Sigmoid colon (tissue), 4 donors: ENCODE results near the gene COL17A1.

Experiments
- EP300 ChIP-seq, 4 donors: sonication (generic); formaldehyde crosslinking; IDR thresholded peaks; one replicate each; pipeline ENCODE4 v1.6.1; 2017; ENCODE audit warnings: antibody characterized with exemption in 4 of 4
- POLR2A ChIP-seq, 2 donors: fragments of 450-650 bp; IDR thresholded peaks; one replicate each; pipeline ENCODE4 v1.6.1; 2016; ENCODE audit warnings: antibody characterized with exemption in 2 of 2, mild to moderate bottlenecking in 2 of 2, moderate library complexity in 2 of 2
- POLR2AphosphoS5 ChIP-seq, 4 donors: sonication (generic); formaldehyde crosslinking; IDR thresholded peaks; one replicate each; pipeline ENCODE4 v1.6.1; 2017; ENCODE audit warnings: antibody characterized with exemption in 4 of 4
- TF ChIP-seq, protein P1 (sequence below), 4 experiments: fragments of 450-650 bp in 3 of 4; fragments of 200-600 bp in 1 of 4; IDR thresholded peaks; one replicate each; pipeline ENCODE4 v1.5.1; 2016 to 2019; ENCODE audit warnings: antibody characterized with exemption in 4 of 4, mild to moderate bottlenecking in 3 of 4, moderate library complexity in 2 of 4

DNA sequence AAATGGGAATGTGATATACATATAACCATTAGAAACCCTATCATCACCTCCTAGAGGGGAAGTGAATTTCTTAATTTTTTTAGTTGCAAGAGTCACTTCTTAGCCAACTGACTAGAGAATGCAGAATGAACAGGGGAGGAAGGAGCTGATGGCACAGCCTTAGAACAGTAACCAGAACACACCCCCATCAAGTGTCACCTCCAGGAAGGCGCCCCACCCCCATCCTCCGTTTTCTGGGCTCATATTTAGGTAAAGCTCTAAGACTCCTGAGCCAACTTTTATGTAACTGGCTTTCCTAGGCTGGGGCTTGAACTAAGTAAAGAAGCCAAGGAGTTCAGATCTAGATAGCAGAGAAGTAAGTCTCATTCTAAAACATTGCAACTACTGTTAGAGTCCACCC lies 54.0 kb downstream of the COL17A1 start:
- TF ChIP-seq POLR2A (IDR thresholded peaks at IDR 0.05) (no peak), POLR2AphosphoS5 (IDR thresholded peaks at IDR 0.05) (no peak), EP300 (IDR thresholded peaks at IDR 0.05) (no peak)
- TF ChIP-seq, protein P1, sequence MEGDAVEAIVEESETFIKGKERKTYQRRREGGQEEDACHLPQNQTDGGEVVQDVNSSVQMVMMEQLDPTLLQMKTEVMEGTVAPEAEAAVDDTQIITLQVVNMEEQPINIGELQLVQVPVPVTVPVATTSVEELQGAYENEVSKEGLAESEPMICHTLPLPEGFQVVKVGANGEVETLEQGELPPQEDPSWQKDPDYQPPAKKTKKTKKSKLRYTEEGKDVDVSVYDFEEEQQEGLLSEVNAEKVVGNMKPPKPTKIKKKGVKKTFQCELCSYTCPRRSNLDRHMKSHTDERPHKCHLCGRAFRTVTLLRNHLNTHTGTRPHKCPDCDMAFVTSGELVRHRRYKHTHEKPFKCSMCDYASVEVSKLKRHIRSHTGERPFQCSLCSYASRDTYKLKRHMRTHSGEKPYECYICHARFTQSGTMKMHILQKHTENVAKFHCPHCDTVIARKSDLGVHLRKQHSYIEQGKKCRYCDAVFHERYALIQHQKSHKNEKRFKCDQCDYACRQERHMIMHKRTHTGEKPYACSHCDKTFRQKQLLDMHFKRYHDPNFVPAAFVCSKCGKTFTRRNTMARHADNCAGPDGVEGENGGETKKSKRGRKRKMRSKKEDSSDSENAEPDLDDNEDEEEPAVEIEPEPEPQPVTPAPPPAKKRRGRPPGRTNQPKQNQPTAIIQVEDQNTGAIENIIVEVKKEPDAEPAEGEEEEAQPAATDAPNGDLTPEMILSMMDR (IDR thresholded peaks at IDR 0.05), result no peak
